Stimulated activated CD8-positive, alpha-beta memory T cell treated with anti-CD3 and anti-CD28 coated beads, Interleukin-12 subunit alpha, Interleukin-12 subunit beta, amount 100 ng/mL, for 1 hour (primary cell): ENCODE results near the gene TERT.
"Not testable (repeated sequence)": the region's sequence is repeated elsewhere in the genome, so short reads cannot be mapped to it uniquely, and the experiment has no call there.

Experiments used
- DNase-seq: peaks from one replicate; pipeline ENCODE4 v3.0.0-alpha.2; 2020; ENCODE audit warnings: low read depth

Gene TERT

DNA sequence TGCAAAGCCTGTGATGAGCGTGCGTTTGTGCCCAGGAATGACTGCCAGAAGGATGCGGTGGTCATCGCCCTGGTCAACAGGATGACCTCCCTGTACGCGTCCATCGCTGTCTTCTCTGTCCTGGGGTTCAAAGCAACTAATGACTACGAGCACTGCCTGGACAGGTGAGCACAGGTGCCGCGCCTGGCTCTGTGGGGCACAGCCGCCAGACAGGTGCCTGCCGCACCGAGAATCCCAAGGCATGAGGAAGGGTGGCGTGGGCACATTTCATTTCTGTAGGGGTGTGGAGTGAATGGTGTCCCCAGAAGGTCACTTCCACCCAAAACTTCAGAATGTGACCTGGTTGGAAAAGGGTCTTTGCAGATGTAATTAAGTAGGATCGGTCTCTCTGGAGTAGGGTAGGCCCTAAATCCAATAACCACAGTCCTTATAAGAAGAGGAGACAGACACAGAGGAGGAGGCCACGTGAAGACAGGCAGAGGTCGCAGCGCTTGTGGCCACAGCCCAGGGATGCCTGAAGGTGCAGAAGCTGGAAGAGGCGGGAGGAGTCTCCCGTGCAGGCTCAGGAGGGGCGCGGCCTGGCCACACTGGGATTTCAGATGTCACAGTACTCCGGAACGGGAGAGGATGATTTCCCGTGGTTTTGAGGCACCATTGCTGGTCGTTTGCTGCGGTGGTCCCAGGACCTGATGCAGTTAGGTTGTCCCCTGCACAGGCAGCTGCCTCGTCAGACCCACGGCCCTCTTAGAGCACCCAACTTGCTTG is 54.2 kb downstream of the TERT start:
- DNase-seq: no peak

DNA sequence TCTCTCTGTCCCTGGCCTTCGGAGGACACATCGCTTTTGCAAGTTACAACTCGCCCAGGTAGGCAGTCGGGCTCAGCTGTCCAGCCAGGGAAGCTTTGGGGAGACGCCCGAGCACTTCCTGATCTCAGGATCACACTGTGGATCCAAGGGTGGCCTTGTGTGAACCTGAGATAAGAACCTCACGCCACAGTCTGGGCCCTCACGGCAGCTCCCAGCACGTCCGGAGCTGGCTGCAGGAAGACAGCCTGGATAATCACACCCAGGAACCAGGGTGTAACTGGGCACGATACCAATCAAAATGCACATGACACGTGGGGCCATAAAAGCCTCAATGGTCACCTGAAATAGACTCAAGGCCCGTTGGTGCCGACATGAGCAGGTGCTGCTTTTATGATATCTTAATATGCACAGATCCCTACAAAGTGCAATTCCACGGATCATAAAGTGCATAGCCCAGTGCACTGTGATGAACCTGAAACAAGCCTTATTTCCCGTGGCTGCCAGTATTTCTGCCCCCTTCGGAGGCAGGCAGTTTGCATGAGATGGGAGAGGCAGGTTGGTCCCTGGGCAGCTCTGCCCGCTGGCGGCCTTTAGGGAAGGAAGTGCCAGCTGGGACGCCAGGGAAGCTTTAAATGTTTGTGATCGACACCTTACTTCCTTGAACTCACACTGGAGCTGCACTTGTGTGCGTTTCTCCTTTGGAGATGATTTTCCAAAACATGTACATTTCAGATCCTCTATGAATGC is 55.2 kb downstream of the TERT start:
- DNase-seq: no peak

DNA sequence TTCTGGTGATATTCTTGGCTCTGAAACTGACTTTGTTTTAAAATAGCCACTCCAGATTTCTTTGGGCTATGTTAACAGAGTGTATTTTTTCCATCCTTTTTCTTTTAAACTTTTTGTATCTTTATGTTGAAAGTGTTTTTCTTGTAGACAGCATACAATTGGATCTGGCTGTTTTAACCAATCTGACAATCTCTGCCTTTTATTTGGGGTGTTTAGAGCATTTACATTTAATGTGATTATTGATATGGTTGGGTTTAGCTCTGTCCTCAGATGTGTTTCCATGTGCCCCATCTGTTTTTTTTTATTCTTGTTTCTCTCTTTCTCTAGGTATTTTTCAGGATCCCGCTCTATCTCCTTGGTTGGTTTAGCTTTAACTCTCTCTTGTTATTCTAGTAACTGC is 59.0 kb downstream of the TERT start:
- no peak for DNase-seq

DNA sequence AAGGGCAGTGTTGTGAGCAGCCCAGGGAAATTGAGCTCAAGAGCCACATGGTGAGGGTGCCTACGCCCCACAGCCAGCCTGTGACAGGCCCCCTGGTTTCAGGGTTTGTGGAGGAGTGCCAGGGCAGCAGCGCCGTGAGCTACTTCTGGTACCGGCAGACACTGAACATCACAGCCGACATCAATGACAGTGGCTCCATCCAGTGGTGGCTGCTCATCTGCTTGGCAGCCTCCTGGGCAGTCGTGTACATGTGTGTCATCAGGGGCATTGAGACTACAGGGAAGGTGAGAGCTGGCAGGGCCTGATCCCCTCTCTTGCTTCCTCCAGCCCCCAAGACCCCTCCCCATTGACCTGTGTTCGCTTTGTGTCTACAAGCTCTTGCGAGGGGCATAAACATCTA is 59.5 kb downstream of the TERT start:
- DNase-seq: no peak

DNA sequence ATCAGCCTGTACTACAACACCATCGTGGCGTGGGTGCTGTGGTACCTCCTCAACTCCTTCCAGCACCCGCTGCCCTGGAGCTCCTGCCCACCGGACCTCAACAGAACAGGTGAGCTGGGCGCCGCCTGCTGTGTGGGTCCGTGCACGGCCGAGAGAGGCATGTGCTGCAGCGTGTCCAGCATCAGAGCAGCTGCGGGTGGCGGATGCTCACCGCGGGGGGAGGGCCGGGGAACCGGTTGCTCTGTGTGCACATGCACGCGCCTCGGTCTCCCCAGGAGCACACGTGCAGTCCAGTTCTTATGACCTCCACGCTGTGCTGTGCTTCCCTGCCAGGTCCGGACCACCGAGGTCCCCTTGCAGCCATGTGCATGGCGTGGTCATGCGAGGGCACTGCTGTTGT is 62.1 kb downstream of the TERT start:
- no peak for DNase-seq

DNA sequence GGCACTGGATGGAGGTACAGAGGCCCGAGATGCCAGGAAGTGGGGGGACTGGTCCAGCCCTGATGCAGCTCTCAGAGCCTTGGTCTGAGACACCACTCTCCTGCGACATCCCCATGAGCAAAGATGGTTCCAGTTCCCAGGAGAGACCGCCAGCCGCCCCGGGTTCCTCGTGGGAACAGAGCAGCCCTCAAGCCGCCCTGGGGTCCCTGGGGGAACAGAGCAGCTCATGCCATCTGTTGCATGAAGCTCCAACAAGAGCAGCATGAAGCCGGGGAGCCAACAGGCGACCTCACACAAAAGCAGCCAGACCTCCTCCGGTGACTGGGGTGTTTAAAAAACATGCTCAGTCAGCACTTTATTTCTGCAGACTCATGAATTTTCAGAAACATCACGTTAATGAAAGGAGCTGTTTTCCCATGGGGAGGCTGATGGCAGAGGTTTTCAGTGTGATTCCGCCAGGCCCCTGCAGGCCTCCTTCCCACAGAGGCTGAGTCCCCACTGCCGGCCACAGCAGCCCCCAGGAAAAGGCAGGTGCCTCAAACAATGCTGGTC is 63.4 kb downstream of the TERT start:
- DNase-seq: no peak

DNA sequence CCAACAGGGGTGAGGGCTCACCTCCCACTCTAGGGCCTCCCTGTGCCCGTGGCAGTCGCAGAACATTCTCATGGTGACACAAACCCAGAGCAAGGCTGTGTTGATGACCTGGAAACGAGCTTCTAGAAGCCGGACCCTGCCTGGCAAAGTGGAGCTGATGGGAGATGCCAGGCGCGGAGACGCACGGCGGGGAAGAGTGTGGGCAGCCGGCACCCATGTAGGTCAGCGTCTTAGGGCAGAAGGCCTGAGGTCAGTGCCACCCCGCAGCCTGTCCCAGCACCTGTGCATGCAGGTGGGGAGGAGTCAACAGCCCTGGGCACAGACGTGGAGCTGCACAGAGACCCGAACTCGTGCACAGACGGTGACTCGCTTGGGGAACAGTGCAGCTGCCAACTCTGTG is 64.3 kb downstream of the TERT start:
- no peak for DNase-seq

DNA sequence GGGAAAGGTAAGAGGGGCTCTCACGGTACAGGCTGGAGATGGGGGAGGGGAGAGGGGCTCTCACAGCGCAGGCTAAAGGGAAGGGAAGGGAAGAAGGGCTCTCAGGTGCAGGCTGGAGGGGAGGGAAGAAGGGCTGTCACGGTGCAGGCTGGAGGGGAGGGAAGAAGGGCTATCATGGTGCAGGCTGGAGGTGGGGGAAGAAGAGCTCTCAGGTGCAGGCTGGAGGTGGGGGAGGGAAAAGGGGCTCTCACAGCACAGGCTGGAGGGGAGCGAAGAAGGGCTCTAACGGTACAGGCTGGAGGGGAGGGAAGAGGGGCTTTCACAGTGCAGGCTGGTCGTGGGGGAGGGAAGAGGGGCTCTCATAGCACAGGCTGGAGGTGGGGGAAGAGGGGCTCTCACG is 65.0 kb downstream of the TERT start:
- DNase-seq: no peak

DNA sequence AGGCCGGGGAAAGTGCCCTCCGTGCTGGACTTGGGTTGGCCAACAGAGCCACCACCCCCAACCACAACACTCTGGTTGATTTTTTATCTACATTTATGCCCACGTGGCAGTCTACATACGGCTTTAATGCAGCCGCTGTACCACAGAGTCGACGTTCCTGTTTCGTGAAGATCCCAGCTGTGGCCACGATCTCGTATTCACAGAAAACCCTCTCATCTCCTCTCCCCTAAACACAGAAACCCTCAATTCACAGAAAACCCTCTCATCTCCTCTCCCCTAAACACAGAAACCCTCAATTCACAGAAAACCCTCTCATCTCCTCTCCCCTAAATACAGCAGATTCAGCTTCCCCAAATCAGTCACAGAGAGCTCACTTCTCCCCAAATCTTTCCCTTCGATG is 65.8 kb downstream of the TERT start:
- not testable (repeated sequence) for DNase-seq

DNA sequence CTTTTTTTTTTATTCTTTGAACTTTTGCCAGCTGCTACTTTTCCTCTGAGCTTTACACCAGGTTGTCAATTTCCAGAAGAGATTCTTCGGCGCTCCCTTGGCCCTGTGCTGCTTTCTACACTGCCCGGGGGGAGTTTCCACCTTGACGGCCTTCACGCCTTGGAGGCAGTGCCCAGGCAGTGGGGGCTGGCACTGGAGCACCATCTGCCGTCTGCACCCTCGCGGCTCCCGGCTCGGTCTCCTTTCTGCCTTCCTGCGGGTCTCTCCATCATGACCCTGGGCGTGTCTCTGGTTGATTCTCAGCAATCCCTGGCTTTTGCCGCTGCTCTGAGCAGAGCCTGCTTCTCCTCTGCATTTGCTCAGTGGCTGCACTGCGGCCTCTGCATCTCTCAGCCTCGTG is 66.7 kb downstream of the TERT start:
- no peak for DNase-seq

DNA sequence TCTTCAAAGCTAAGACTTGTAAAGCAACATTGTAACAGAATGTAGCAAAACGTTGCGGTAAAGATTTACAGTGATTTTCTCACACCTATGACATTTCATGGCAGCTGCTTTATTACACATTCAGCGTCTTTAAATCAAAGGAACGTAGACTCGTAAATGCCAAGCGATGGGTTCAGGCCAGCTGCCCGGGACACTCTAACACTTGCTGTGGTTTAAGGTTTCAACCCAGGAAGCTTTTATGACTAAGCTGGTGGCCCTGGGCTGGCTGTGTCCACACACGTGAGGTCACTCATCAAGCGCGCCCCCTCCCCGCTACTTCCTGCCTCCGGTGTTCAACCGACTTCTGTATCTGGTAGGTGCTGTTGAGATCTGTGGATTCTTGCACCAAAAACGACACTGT is 67.2 kb downstream of the TERT start:
- no peak for DNase-seq

DNA sequence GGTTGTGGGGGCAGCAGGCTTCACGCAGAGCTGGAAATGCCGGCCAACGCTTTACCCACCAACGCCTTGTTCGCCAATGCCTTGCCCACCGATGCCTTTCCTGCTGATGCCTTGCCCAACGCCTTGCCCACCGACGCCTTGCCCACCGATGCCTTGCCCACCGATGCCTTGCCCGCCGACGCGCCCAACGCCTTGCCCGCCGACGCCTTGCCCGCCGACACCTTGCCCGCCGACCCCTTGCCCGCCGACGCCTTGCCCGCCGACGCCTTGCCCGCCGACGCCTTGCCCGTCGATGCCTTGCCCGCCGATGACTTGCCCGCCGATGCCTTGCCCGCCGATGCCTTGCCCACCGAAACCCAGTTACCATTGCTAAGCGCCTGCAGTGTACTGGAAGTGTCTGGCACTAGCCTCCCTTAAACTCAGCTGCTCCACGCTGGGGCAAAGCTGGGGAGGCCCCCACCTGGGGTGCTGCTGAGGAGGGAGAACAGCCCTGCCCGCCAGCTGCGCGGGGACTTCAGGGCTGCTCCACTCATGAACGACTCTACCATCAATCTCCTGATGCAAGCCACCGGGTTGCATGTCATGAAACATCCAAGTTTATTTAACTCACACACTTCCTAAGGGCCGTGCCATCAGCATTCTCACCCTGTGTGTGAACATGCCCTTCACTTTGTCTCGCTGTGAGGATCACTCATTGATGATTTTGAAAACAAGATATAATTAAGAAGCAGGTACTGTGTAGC is 67.9 kb downstream of the TERT start:
- no peak for DNase-seq

DNA sequence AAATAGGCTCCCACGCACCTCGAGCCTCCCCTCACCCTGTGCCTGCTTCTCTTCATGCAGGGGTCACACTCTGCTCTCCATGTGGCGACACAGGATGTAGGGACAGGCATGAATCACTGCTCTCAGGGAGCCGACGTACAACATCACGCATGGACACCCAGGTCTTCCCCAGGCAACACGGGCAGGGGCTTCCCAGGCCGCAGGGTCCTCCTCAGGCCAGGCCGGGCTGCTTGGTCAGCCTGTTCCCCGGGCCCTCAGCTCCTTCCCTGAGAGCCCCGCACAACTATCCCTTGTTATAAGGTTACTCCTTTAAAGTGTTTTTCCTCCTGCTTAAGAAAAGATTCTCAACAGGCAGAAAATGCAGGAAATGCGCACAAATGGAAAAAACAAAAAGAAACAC is 68.6 kb downstream of the TERT start:
- DNase-seq: no peak

DNA sequence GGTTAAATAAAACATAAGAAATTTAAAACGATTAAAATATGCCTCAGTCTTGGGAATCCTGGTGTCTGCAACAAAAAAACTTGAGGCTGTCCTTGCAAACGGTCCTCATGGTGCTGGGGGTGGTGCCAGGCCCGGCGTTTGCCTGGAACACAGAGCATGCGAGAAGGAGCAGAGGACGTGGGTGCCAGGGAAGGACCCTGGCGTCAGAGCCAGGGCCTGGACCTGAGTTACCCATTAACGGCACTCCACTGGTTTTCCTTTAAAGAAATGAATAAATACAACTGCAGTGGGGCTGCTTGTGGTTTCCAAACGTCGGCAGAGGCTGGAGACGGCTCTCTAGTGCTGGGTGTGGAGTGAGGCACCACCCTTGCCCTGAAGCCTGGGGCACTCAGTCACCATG is 69.8 kb downstream of the TERT start, which contains the start of gene SLC6A18:
Gene SLC6A18, plus strand, starts transcription at position 301 of the 400 bp plus-strand sequence. Its CDS starts 97 bp downstream, at position 398.
- DNase-seq: no peak

DNA sequence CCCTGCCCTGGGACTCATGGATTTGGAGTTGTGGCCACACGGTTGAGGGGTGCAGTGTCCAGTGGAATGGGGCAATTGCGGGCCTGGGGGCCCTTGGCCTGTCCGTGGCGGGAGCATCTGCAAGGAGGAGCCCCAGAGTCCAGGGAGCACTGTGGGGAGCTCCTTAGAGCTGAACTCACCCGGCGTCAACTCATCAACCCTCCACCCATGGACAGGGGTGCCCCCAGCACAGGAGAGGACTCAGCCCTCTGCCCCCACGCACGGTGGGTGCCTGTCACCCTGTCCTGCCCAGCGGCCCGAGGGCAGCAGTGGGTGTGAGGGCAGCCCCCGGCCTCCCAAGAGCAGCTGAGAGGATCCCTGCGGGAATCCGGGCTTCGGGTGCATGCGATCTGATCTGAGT is 70.2 kb downstream of the TERT start:
- DNase-seq: no peak

DNA sequence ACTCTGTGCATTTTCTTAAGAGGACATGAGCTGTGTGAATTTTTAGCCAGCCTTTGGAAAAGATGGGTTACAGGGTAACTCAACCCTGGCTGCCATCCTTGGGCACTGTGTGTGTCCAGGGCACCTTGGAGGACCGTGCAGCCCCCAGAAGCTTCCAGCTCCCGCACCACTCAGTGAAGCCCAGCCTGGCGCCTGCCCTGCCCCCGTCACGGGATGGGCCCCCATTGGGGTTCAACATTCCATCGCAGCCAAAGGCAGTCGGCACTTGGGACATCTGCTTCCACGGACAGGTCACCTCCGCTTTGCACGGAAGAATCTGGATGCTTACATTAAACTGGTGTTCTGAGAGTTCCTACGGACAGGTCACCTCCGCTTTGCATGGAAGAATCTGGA is 71.6 kb downstream of the TERT start:
- DNase-seq: no peak

DNA sequence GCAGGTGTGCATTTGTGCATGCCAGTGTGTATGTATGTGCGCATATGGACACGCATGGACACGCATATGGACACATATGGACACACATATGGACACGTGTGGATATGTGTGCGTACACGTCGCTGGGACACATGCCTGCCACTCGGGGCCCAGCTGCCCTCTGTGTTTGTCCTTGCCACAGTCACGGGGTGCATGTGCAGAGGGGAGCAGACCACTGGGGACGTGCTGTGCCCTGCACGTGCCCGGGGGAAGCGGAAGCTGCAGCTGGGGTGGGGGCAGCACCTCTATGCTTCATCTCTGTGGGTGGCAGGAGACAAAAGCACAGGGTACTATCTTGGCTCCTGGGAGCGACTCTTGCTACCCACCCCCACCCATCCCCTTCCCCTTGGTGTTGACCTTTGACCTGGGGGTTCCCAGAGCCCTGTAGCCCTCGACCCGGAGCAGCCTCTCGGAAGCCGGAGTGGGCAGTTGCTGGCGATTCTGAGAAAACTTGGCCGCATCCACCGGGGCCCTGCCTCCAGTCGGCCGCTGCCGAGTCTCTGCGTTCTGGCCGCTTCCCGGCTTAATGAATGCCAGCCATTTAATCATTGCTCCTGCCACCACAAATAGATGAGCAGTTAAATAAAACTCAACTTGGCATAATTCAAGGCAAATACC is 72.1 kb downstream of the TERT start:
- no peak for DNase-seq

DNA sequence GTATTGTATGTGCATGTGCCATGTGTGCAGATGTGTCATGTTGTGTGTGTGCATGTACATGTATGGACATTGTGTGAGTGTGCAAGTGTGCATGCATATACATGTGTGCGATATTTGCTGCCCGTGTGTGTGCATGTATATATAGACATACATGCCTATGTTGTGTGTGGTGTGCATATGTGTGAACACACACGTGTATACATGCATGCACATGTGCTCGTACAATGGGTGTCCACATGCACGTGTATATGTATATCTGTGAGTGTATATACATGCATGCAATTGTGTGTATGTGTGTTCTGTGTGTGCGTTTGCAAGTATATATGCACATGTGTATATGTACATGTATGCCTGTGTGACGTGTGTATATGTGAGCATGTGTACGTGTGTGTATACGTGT is 72.7 kb downstream of the TERT start:
- no peak for DNase-seq

DNA sequence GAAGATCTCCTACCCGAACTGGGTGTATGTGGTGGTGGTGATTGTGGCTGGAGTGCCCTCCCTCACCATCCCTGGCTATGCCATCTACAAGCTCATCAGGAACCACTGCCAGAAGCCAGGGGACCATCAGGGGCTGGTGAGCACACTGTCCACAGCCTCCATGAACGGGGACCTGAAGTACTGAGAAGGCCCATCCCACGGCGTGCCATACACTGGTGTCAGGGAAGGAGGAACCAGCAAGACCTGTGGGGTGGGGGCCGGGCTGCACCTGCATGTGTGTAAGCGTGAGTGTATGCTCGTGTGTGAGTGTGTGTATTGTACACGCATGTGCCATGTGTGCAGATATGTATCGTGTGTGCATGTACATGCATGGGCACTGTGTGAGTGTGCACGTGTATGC is 73.1 kb downstream of the TERT start:
- no peak for DNase-seq

DNA sequence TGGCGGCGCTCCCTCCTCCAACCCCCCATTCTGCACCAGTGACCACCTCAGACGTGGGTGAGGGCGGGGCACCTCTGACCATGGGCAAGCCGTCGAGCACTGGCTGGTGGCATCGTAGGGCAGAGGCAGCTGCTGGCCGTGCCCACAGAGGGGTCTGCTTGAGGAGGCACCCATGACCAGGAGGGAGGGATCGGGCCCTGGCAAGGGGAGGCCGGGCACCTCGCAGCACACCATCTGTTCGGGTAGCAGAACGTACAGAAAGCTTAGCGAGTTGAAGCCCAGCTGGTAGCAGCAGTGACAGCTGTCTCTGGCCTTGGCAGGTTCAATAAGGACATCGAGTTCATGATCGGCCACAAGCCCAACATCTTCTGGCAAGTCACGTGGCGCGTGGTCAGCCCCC is 74.0 kb downstream of the TERT start:
- no peak for DNase-seq

DNA sequence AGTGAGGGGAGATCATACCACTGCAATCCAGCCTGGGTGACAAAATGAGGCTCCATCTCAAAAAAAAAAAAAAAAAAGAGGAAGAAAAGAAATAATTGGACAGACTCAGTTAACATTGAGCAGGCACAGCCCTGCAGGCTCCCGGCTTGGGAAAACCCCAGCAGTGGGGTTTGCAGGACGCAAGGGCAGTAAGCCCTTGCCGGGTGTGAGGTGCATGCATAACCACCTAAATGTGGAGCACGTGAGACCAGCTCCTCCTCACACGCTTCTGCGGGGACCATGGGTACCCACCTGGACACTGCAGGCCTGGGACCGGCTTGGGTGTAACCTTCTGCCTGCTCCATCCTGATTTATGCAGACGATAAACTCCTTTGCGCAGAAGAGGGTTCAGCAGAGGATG is 74.5 kb downstream of the TERT start:
- DNase-seq: no peak

DNA sequence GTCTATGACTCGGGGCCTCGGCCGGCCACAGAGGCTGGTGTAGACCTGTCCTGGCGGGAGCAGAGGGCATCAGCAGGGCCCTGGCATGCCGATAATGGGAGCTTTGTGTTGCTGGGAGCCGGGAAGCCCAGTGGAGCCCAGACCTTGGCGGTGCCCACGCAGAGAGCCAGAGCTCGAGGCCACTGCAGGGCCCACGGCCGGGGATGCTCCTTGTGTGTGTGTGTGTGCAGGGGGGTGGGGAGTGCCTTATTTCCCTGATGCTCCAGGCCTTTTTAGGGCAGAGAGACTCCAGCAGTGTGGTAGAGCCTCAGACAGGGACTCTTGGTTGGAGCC is 75.1 kb downstream of the TERT start:
- no peak for DNase-seq
